Natural killer cell (primary cell): Measurements from ENCODE around the gene COMMD1. TPM values are rescaled to one million over a fixed set of nuclear protein-coding genes. Genes with fewer than 3 reads are reported as not detected.

Experiments used
- ATAC-seq, 3 donors: fragments of 150-1000 bp in 2 of 3; fragments of 200-7000 bp in 1 of 3; cut with Tn5 transposase; 1 replicate in 1 of 3; 2 replicates in 2 of 3; pipeline ENCODE4 v1.10.0; 2021; ENCODE audit warnings: mild to moderate bottlenecking in 2 of 3, moderate library complexity in 2 of 3
- DNase-seq, 2 donors: peaks; one replicate each; pipeline versions ENCODE4 v3.0.0 to v3.0.0-alpha.2; 2013 to 2021; ENCODE audit warnings: mixed read lengths in 1 of 2
- H3K27ac ChIP-seq: one replicate; pipeline ENCODE4 v1.5.1; 2013; ENCODE audit warnings: mild to moderate bottlenecking, low read length
- H3K27me3 ChIP-seq: one replicate; pipeline ENCODE4 v1.6.1; 2013; ENCODE audit warnings: low read length; ENCODE audit not compliant: control insufficient read depth, insufficient read depth
- H3K36me3 ChIP-seq: one replicate; pipeline ENCODE4 v1.6.1; 2013; ENCODE audit warnings: low read length; ENCODE audit not compliant: control insufficient read depth, insufficient read depth
- H3K4me1 ChIP-seq: one replicate; pipeline ENCODE4 v1.6.1; 2013; ENCODE audit warnings: low read length; ENCODE audit not compliant: control insufficient read depth, insufficient read depth
- H3K4me3 ChIP-seq: one replicate; pipeline ENCODE4 v1.5.1; 2013; ENCODE audit warnings: low read length
- H3K9me3 ChIP-seq: one replicate; pipeline ENCODE4 v1.6.1; 2013; ENCODE audit warnings: low read length; ENCODE audit not compliant: control insufficient read depth, insufficient read depth
- H3K27ac Mint-ChIP-seq, 2 donors: one replicate each; pipeline ENCODE4 v1.8.0; 2022; ENCODE audit warnings: mild to moderate bottlenecking in 2 of 2, mixed read lengths in 2 of 2, moderate library complexity in 1 of 2
- H3K27me3 Mint-ChIP-seq, 2 donors: one replicate each; pipeline ENCODE4 v1.8.0; 2022; ENCODE audit warnings: low read depth in 2 of 2, mixed read lengths in 2 of 2
- H3K36me3 Mint-ChIP-seq: one replicate; pipeline ENCODE4 v1.8.0; 2022; ENCODE audit warnings: mixed read lengths
- H3K4me1 Mint-ChIP-seq, 2 donors: one replicate each; pipeline ENCODE4 v1.8.0; 2022; ENCODE audit warnings: mixed read lengths in 2 of 2
- H3K4me3 Mint-ChIP-seq: one replicate; pipeline ENCODE4 v1.8.0; 2022; ENCODE audit warnings: mild to moderate bottlenecking, moderate library complexity, mixed read lengths
- H3K9me3 Mint-ChIP-seq, 2 donors: one replicate each; pipeline ENCODE4 v1.8.0; 2022; ENCODE audit warnings: mixed read lengths in 2 of 2
- CTCF ChIP-seq: fragments of 200-600 bp; IDR thresholded peaks from one replicate; pipeline ENCODE4 v1.8.0; 2022; ENCODE audit warnings: antibody characterized with exemption
- WGBS: methylation state at CpG from one replicate; pipeline ENCODE4 v1.1.7; 2013; ENCODE audit warnings: missing lambda C conversion rate; ENCODE audit not compliant: insufficient coverage; 5-methylcytosine and 5-hydroxymethylcytosine counted together
- intact Hi-C: fragments of 100-400 bp; cut with micrococcal nuclease; formaldehyde crosslinking; loops from one replicate; pipeline ENCODE4 v1.14.2; 2022
- total RNA-seq, 4 donors: library from RNA; stranded (reverse); fragments of 120-200 nt in 1 of 4; gene quantifications; one replicate each; pipeline versions ENCODE4 v1.2.3 to v1.2.4, GENCODE V29; 2013 to 2022

The COMMD1 gene
- total RNA-seq, 3 donors from 2014 or later (not counting 1 experiment from before 2014, with no cell fraction given): 24.3 to 36.7 (median 27.2) TPM

- H3K4me1 ChIP-seq: no peaks in the 10 kb centered on the region
- no peaks in the 10 kb centered on the region for H3K9me3 ChIP-seq
- no peaks in the 10 kb centered on the region for H3K9me3 Mint-ChIP-seq
- TF ChIP-seq CTCF: no peak
- no peak overlapping the region for H3K4me3 ChIP-seq
- DNase-seq: no peak
- intact Hi-C loops: no loop called here
- H3K27me3 ChIP-seq: no peaks in the 10 kb centered on the region
- no peaks in the 10 kb centered on the region for H3K36me3 ChIP-seq
- no peak overlapping the region for H3K27ac ChIP-seq
- H3K27me3 Mint-ChIP-seq: no peaks in the 10 kb centered on the region
- H3K27ac Mint-ChIP-seq: no peak overlapping the region
- 56% methylated on average over 4 of the region's 4 CpGs for WGBS
- H3K4me3 Mint-ChIP-seq: no peak overlapping the region
- peaks cover 0 to 6% of the 10 kb centered on the region in 2 donors for H3K4me1 Mint-ChIP-seq
- no peak for ATAC-seq
- H3K36me3 Mint-ChIP-seq: no peaks in the 10 kb centered on the region
These were observed 89.6 kb downstream of the COMMD1 start for GRCh38 chr2:61995065-61995464.

GRCh38 chr2:61995515-61995914 lies 90.0 kb downstream of the COMMD1 start:
- no peaks in the 10 kb centered on the region for H3K9me3 ChIP-seq
- intact Hi-C loops: no loop called here
- H3K27ac Mint-ChIP-seq: no peak overlapping the region
- no peaks in the 10 kb centered on the region for H3K36me3 Mint-ChIP-seq
- no peak for DNase-seq
- peaks cover 0 to 6% of the 10 kb centered on the region in 2 donors for H3K4me1 Mint-ChIP-seq
- no peaks in the 10 kb centered on the region for H3K9me3 Mint-ChIP-seq
- no peak overlapping the region for H3K4me3 Mint-ChIP-seq
- ATAC-seq: no peak
- TF ChIP-seq CTCF: no peak
- no peaks in the 10 kb centered on the region for H3K27me3 ChIP-seq
- H3K4me1 ChIP-seq: no peaks in the 10 kb centered on the region
- no peak overlapping the region for H3K4me3 ChIP-seq
- WGBS: 72% methylated on average over 2 of the region's 2 CpGs
- no peak overlapping the region for H3K27ac ChIP-seq
- no peaks in the 10 kb centered on the region for H3K36me3 ChIP-seq
- H3K27me3 Mint-ChIP-seq: no peaks in the 10 kb centered on the region

- no peak for DNase-seq
- Histone ChIP-seq H3K4me3 (no peak overlapping the region), H3K9me3 (no peaks in the 10 kb centered on the region), H3K4me1 (no peaks in the 10 kb centered on the region), H3K27ac (no peak overlapping the region), H3K27me3 (no peaks in the 10 kb centered on the region), H3K36me3 (peaks cover 7% of the 10 kb centered on the region)
- Mint-ChIP-seq H3K27ac (no peak overlapping the region), H3K36me3 (no peaks in the 10 kb centered on the region), H3K4me3 (no peak overlapping the region), H3K27me3 (no peaks in the 10 kb centered on the region), H3K4me1 (no peaks in the 10 kb centered on the region), H3K9me3 (no peaks in the 10 kb centered on the region)
- no peak for ATAC-seq
- WGBS: 92% methylated on average over 8 of the region's 8 CpGs
- intact Hi-C loops: no loop called here
- TF ChIP-seq CTCF: no peak
These were observed 93.0 kb downstream of the COMMD1 start for GRCh38 chr2:61998426-61998825.

GRCh38 chr2:62000538-62000937 lies 95.1 kb downstream of the COMMD1 start:
- H3K4me3 Mint-ChIP-seq: no peak overlapping the region
- Histone ChIP-seq H3K4me1 (no peaks in the 10 kb centered on the region), H3K27ac (no peak overlapping the region), H3K36me3 (peaks cover 7% of the 10 kb centered on the region), H3K27me3 (no peaks in the 10 kb centered on the region), H3K9me3 (no peaks in the 10 kb centered on the region), H3K4me3 (no peak overlapping the region)
- no peak for TF ChIP-seq CTCF
- H3K36me3 Mint-ChIP-seq: no peaks in the 10 kb centered on the region
- H3K27ac Mint-ChIP-seq: no peak overlapping the region
- WGBS: 96% methylated on average over 5 of the region's 5 CpGs
- no peaks in the 10 kb centered on the region for H3K27me3 Mint-ChIP-seq
- ATAC-seq: no peak
- no peaks in the 10 kb centered on the region for H3K9me3 Mint-ChIP-seq
- no peaks in the 10 kb centered on the region for H3K4me1 Mint-ChIP-seq
- intact Hi-C loops: no loop called here
- DNase-seq: no peak
